ENCODE measurements around the gene ZNF280B.

DNA sequence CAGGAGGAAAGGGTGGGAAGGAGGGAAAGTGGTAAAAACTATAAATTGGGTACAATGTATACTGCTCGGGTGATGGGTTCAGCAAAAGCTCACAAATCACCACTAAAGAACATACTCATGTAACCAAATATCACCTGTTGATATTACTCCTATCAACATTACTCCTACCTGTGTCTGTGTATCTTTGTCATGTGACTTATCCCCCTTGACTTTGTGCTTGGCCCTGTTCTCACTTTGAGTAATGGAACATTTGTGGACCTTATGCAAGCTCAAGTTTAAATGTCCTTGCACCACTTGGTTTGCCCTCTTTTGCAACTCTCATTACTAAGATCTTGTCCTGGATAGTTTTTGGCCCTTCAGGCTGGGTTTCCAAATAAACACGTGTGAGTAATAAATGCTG lies 39.0 kb downstream of the ZNF280B start:
- no peak for TF ChIP-seq REPIN1 (CRISPR knock-in tag; IDR thresholded peaks at IDR 0.05; ENCODE audit: borderline replicate concordance, low read depth)
- TF ChIP-seq, protein P1, sequence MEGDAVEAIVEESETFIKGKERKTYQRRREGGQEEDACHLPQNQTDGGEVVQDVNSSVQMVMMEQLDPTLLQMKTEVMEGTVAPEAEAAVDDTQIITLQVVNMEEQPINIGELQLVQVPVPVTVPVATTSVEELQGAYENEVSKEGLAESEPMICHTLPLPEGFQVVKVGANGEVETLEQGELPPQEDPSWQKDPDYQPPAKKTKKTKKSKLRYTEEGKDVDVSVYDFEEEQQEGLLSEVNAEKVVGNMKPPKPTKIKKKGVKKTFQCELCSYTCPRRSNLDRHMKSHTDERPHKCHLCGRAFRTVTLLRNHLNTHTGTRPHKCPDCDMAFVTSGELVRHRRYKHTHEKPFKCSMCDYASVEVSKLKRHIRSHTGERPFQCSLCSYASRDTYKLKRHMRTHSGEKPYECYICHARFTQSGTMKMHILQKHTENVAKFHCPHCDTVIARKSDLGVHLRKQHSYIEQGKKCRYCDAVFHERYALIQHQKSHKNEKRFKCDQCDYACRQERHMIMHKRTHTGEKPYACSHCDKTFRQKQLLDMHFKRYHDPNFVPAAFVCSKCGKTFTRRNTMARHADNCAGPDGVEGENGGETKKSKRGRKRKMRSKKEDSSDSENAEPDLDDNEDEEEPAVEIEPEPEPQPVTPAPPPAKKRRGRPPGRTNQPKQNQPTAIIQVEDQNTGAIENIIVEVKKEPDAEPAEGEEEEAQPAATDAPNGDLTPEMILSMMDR (CRISPR knock-in tag; IDR thresholded peaks at IDR 0.05), result no peak
- no peak for TF ChIP-seq NCOA5 (CRISPR knock-in tag; IDR thresholded peaks at IDR 0.05)
- TF ChIP-seq SIN3A (IDR thresholded peaks at IDR 0.05; ENCODE audit: borderline replicate concordance, low read depth, low read length), result no peak
- TF ChIP-seq, protein P2, sequence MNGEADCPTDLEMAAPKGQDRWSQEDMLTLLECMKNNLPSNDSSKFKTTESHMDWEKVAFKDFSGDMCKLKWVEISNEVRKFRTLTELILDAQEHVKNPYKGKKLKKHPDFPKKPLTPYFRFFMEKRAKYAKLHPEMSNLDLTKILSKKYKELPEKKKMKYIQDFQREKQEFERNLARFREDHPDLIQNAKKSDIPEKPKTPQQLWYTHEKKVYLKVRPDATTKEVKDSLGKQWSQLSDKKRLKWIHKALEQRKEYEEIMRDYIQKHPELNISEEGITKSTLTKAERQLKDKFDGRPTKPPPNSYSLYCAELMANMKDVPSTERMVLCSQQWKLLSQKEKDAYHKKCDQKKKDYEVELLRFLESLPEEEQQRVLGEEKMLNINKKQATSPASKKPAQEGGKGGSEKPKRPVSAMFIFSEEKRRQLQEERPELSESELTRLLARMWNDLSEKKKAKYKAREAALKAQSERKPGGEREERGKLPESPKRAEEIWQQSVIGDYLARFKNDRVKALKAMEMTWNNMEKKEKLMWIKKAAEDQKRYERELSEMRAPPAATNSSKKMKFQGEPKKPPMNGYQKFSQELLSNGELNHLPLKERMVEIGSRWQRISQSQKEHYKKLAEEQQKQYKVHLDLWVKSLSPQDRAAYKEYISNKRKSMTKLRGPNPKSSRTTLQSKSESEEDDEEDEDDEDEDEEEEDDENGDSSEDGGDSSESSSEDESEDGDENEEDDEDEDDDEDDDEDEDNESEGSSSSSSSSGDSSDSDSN (CRISPR knock-in tag; IDR thresholded peaks at IDR 0.05), result no peak
- TF ChIP-seq PHF5A (CRISPR knock-in tag; IDR thresholded peaks at IDR 0.05; ENCODE audit: low read depth, unreplicated experiment), result no peak
- TF ChIP-seq POLR2AphosphoS5 (IDR thresholded peaks at IDR 0.05; ENCODE audit: low read depth, low read length), result no peak
- TF ChIP-seq, protein P3, sequence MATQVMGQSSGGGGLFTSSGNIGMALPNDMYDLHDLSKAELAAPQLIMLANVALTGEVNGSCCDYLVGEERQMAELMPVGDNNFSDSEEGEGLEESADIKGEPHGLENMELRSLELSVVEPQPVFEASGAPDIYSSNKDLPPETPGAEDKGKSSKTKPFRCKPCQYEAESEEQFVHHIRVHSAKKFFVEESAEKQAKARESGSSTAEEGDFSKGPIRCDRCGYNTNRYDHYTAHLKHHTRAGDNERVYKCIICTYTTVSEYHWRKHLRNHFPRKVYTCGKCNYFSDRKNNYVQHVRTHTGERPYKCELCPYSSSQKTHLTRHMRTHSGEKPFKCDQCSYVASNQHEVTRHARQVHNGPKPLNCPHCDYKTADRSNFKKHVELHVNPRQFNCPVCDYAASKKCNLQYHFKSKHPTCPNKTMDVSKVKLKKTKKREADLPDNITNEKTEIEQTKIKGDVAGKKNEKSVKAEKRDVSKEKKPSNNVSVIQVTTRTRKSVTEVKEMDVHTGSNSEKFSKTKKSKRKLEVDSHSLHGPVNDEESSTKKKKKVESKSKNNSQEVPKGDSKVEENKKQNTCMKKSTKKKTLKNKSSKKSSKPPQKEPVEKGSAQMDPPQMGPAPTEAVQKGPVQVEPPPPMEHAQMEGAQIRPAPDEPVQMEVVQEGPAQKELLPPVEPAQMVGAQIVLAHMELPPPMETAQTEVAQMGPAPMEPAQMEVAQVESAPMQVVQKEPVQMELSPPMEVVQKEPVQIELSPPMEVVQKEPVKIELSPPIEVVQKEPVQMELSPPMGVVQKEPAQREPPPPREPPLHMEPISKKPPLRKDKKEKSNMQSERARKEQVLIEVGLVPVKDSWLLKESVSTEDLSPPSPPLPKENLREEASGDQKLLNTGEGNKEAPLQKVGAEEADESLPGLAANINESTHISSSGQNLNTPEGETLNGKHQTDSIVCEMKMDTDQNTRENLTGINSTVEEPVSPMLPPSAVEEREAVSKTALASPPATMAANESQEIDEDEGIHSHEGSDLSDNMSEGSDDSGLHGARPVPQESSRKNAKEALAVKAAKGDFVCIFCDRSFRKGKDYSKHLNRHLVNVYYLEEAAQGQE (IDR thresholded peaks at IDR 0.05; ENCODE audit: borderline replicate concordance in 1 of 2, low read depth in 1 of 2, low read length in 2 of 2), result no peak

Data from HepG2 (cell line).